PC-9 (cell line): Measurements from ENCODE around the gene TFF2.

Experiments
- CTCF ChIP-seq: fragments of 200-600 bp; sonication (generic); conservative IDR thresholded peaks from 2 replicates; pipeline ENCODE4 v1.6.1; 2017; ENCODE audit warnings: mixed run types, antibody characterized with exemption, mild to moderate bottlenecking, moderate library complexity
- EZH2 ChIP-seq: fragments of 200-600 bp; sonication (generic); IDR thresholded peaks from 2 replicates; pipeline ENCODE4 v1.8.0; 2017; ENCODE audit warnings: antibody characterized with exemption, low read depth

GRCh38 chr21:42377211-42377950, 26.6 kb upstream of the TFF2 start:
- TF ChIP-seq CTCF (no peak), EZH2 (no peak)
